Cardiac fibroblast (primary cell): ENCODE results near the gene TOP3B.

ENCODE experiments used
- DNase-seq, 2 donors: peaks; one replicate each; pipeline versions ENCODE4 v3.0.0 to v3.0.0-alpha.2; 2010; ENCODE audit warnings: low read depth in 2 of 2
- H3K4me3 ChIP-seq, 2 donors: replicated peaks in 1 of 2; 1 replicate in 1 of 2; 2 replicates in 1 of 2; pipeline ENCODE4 v1.5.1; 2011; ENCODE audit warnings: low read depth in 2 of 2, low read length in 2 of 2, mild to moderate bottlenecking in 2 of 2, moderate library complexity in 1 of 2
- CTCF ChIP-seq: IDR thresholded peaks from one replicate; pipeline ENCODE4 v1.5.1; 2011; ENCODE audit warnings: low read depth, mild to moderate bottlenecking, low read length, inconsistent platforms

Gene TOP3B

GRCh38 chr22:21938071-21938822 is 44.3 kb downstream of the TOP3B start:
- peak; percentile 95 to 97 for DNase-seq
- H3K4me3 ChIP-seq: peak overlapping the region; percentile 49 to 59
- peak; percentile 97 for TF ChIP-seq CTCF

GRCh38 chr22:21937821-21938070 is 44.8 kb downstream of the TOP3B start:
- DNase-seq: no peak
- TF ChIP-seq CTCF: no peak
- H3K4me3 ChIP-seq: peak overlapping the region; percentile 8 to 49

- TF ChIP-seq CTCF: no peak
- peak; percentile 24 to 38 for DNase-seq
- H3K4me3 ChIP-seq: peak overlapping the region; percentile 8 to 28
These were observed 45.4 kb downstream of the TOP3B start for GRCh38 chr22:21937041-21937820.

GRCh38 chr22:21936151-21936775 is 46.3 kb downstream of the TOP3B start:
- TF ChIP-seq CTCF: no peak
- H3K4me3 ChIP-seq: no peak overlapping the region
- peak; percentile 18 to 28 for DNase-seq

GRCh38 chr22:21933910-21934309 is 48.7 kb downstream of the TOP3B start:
- TF ChIP-seq CTCF: no peak
- DNase-seq: no peak
- no peak overlapping the region for H3K4me3 ChIP-seq

- no peak for TF ChIP-seq CTCF
- H3K4me3 ChIP-seq: no peak overlapping the region
- no peak for DNase-seq
These were observed 49.2 kb downstream of the TOP3B start for GRCh38 chr22:21933413-21933812.
